HPDE6-E6E7 (cell line): ENCODE measurements around the gene SLC25A22.
A peak's percentile ranks its signal among the peaks of the same experiment; 100 is the strongest.

ENCODE experiments used
- DNase-seq: peaks from one replicate; pipeline ENCODE4 v3.0.0; 2011; ENCODE audit warnings: missing footprints; ENCODE audit errors: extremely low spot score

The SLC25A22 gene

DNA sequence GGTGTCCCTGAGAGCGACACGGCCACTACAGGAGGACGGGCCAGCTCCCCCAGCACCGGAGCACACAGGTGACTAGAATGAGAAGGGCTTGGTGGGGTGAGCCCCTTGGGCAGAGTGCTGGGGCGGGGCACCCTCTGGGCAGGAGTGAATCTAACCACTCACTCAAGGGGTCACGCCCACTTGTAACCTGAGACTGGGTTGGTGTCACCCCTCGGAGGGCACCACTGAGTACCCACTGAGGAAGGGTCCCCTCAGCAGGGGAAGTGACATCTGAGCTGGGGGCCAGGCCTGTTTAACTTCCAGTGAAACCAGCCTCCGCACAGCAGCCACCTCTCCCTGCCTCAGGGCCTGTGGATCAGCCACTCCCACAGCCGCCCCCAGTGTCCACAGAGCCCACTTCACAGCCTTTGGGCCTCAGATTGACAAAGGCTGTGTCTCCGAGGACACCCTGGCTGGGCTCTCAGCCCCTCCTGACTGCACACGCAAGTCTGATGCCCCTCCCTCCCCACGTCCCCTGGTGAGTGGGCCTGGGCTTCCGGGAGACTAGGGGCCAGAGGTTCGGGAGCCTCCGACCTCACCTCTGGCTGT is 26.4 kb downstream of the SLC25A22 start:
- no peak for DNase-seq

- no peak for DNase-seq
Observed at GRCh38 chr11:770642-771616, 27.2 kb downstream of the SLC25A22 start.

DNA sequence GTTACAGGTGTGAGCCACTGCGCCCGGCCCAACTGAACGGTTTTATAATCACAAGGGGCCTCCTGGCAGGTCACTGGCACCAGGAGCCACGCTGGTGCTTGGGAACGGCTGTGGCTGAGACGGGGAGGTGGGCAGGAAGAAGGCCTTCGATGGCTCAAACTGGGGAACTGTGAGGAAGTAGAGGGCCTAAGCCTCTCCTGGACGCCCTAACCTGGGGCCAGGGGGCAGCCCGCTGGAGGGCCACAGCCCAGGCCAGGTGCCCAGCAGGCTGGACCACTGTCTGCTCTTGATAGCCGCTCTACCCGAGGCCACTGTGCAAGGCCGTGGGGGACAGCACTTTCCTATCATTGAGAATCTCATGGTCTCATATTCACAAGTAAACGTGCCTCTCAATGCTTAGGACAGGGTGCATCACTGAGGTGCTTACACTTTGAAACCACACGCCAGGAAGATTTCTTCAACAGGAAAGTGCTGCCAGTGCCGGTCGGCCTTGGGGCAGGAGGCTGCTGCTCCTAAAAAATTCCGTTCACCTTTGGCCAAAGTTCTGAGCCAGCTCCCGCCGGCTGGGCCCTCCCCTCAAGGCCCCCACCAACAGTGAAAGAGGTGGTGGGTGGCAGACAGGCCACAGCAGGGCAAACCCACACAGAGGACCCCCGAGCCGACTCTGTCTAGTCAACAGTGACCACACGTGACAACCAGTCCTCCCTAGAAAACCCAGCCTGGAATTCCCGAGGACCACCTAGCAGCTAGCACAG is 28.0 kb downstream of the SLC25A22 start:
- no peak for DNase-seq

- no peak for DNase-seq
Observed at GRCh38 chr11:767238-767637, 30.8 kb downstream of the SLC25A22 start.

GRCh38 chr11:766936-767210 is 31.2 kb downstream of the SLC25A22 start:
- DNase-seq, result no peak

GRCh38 chr11:766106-766935 is 31.8 kb downstream of the SLC25A22 start:
- no peak for DNase-seq

DNA sequence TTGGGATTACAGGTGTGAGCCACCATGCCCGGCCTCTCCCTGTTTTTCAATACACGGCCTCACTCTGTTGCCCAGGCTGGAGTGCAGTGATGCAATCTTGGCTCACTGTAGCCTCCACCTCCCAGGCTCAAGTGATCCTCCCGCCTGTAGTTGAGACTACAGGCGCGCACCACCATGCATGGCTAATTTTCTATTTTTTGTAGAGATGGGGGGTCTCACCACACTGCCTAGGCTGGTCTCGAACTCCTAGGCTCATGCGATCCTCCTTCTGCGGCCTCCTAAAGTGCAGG is 32.3 kb downstream of the SLC25A22 start:
- no peak for DNase-seq

DNA sequence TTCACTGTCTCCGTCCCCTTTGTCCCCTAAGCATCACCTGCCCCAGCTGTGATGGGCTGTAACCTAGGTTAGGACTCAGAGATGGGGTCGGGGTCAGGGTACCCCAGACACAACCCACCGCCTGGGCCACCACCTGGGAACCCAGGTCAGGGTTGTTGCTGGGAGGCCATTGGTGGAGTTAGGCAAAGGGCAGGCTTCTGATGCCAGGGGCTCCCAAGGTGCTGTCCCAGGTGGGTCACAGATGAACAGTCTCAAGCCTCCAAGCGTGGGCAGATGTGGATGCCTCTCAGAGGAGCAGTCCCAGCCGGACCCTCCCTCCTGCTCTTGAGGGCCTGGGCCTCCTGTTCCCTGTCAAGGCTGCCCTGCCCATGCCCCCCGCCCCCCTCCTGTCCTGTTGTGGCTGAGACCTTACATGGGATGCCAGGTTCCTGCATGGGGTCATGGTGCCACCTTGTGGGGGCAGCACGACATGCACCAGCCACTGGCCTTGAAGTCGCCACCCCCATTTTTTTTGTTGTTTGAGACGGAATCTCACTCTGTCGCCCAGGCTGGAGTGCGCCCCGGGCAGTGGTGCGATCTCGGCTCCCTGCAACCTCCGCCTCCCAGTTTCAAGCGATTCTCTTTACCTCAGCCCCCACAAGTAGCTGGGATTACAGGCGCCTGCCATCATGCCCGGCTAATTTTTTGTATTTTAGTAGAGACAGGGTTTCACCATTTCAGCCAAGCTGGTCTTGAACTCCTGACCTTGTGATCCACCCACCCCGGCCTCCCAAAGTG is 32.9 kb downstream of the SLC25A22 start:
- no peak for DNase-seq

DNA sequence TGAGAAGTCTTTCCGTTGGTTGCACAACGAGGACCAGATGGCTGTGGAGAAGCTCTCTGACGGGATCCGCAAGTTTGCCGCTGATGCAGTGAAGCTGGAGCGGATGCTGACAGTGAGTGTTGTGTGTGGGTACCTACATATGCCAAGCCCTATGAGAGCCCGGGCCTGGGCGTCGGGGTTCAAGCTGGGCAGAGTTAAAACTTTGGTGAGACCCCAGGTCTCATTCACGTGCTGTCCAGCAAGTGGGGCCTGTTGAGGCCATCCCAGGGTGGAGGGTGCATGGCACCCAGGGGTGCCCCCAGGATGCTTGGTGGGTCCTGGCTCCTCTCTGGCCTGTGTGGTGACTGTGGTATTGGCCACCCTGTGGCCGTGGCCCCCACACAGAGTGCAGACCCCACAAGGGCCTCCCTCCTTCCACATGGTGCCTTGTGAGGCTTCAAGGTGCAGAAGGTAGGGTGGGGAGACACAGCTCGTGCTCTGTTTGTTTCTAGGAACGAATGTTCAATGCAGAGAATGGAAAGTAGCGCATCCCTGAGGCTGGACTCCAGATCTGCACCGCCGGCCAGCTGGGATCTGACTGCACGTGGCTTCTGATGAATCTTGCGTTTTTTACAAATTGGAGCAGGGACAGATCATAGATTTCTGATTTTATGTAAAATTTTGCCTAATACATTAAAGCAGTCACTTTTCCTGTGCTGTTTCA is 33.6 kb downstream of the SLC25A22 start:
- DNase-seq, result no peak

- no peak for DNase-seq
Observed at GRCh38 chr11:763549-764321, 34.3 kb downstream of the SLC25A22 start.

- no peak for DNase-seq
Observed at GRCh38 chr11:763073-763463, 35.0 kb downstream of the SLC25A22 start.

- peak; percentile 96 for DNase-seq
Observed at GRCh38 chr11:762421-763072, 35.5 kb downstream of the SLC25A22 start.

DNA sequence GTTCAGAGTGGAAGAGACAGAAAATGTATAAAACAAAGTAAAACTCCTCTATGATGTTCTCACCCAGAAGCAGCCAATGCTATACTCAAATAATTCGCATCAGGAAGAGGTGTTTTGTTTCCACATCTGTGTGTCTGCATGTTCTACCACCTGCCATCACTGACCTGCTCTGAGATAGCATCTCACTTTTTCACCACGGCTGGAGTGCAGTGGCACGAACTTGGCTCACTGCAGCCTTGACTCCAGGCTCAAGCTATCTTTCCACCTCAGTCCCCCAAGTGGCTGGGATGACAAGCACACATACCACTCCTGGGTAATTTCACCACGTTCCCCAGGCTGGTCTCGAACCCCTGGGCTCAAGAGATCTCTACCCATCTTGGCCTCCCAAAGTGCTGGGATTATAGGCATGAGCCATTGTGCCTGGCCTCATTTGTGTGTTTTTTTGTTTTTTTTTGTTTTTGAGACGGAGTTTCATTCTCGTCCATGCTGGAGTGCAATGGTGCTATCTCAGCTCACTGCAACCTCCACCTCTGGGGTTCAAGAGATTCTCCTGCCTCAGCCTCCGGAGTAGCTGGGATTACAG is 36.5 kb downstream of the SLC25A22 start:
- DNase-seq, result no peak

GRCh38 chr11:760236-760635 is 37.8 kb downstream of the SLC25A22 start:
- no peak for DNase-seq

GRCh38 chr11:749731-750130 is 48.4 kb downstream of the SLC25A22 start:
- DNase-seq, result no peak

DNA sequence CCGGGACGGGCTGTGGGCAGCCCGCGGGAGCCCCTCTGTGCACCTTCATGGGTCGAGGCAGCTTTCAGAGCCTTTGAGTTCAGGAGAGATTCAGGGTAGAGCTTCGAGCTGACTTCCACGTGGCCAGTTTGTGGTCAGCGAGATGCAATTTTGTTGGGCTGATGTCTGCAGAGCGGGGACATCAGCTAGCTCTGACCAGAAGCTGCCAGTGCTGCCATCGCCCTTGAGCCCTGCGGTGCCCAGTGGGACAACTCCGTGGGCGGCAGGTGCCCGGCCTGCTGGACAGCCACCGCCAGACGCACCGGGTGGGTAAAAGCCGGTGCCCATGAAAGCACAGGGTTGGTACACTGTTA is 50.1 kb downstream of the SLC25A22 start:
- DNase-seq, result no peak

- peak; percentile 88 for DNase-seq
Observed at GRCh38 chr11:747158-748006, 50.7 kb downstream of the SLC25A22 start, which contains the start of gene TALDO1. Gene TALDO1, plus strand, starts transcription at chr11:747464. Its CDS starts 18 bp downstream, at chr11:747482.
